PC-9 (cell line): Measurements from ENCODE around the gene ALKBH6. TPM values are rescaled to one million over a fixed set of nuclear protein-coding genes. Genes with fewer than 3 reads are reported as not detected.
"Not testable (repeated sequence)": the region's sequence is repeated elsewhere in the genome, so short reads cannot be mapped to it uniquely, and the experiment has no call there.

Experiments
- BruUV-seq: library from RNA; stranded (reverse); fragments of 400-500 nt; replicated peaks from 2 replicates; lab custom pipeline; 2021; lab: Mats Ljungman, UMichigan
- CTCF ChIA-PET: fragments of 300-600 bp; sonication (Branson Sonifier 250); formaldehyde crosslinking; loops from one replicate; lab custom pipeline; 2022; ENCODE audit warnings: antibody characterized with exemption; lab: Charles Lee
- POLR2A ChIA-PET: fragments of 300-600 bp; sonication (Branson Sonifier 250); formaldehyde crosslinking; loops from one replicate; lab custom pipeline; 2022; ENCODE audit warnings: antibody characterized with exemption; ENCODE audit not compliant: unreplicated experiment; lab: Charles Lee
- DNase-seq, 2 experiments: peaks; one replicate each; pipeline versions ENCODE4 v3.0.0 to v3.0.0-alpha.2; 2015 to 2022; ENCODE audit warnings: mixed read lengths in 1 of 2
- H2AFZ ChIP-seq: fragments of 200-600 bp; sonication (generic); 2 replicates; pipeline ENCODE4 v1.8.1; 2017; ENCODE audit warnings: antibody characterized with exemption
- H3F3A ChIP-seq: fragments of 200-600 bp; sonication (generic); 2 replicates; pipeline ENCODE4 v1.8.1; 2017; ENCODE audit warnings: antibody characterized with exemption, mild to moderate bottlenecking, low read depth; ENCODE audit not compliant: insufficient read depth
- H3K27ac ChIP-seq: fragments of 200-600 bp; sonication (generic); 2 replicates; pipeline ENCODE4 v1.6.1; 2016; ENCODE audit warnings: mixed run types
- H3K27me3 ChIP-seq: fragments of 200-600 bp; sonication (generic); 2 replicates; pipeline ENCODE4 v1.6.1; 2016; ENCODE audit warnings: low read depth, mixed run types; ENCODE audit not compliant: insufficient read depth
- H3K36me3 ChIP-seq: fragments of 200-600 bp; sonication (generic); 2 replicates; pipeline ENCODE4 v1.6.1; 2016; ENCODE audit warnings: low read depth, mixed run types
- H3K4me1 ChIP-seq: fragments of 200-600 bp; sonication (generic); replicated peaks from 2 replicates; pipeline ENCODE4 v1.6.1; 2016; ENCODE audit warnings: mixed run types; ENCODE audit not compliant: insufficient read depth
- H3K4me2 ChIP-seq: fragments of 200-600 bp; sonication (generic); 2 replicates; pipeline ENCODE4 v1.6.1; 2017; ENCODE audit warnings: mixed run types
- H3K4me3 ChIP-seq: fragments of 200-600 bp; sonication (generic); 2 replicates; pipeline ENCODE4 v1.6.1; 2016; ENCODE audit warnings: mixed run types
- H3K79me2 ChIP-seq: fragments of 200-600 bp; sonication (generic); 2 replicates; pipeline ENCODE4 v1.6.1; 2017; ENCODE audit warnings: low read depth, mixed run types
- H3K9me2 ChIP-seq: fragments of 200-600 bp; sonication (generic); 2 replicates; pipeline ENCODE4 v1.8.1; 2017; ENCODE audit warnings: mild to moderate bottlenecking; ENCODE audit not compliant: insufficient read depth
- H3K9me3 ChIP-seq: fragments of 200-600 bp; sonication (generic); 2 replicates; pipeline ENCODE4 v1.8.1; 2016; ENCODE audit warnings: low read depth; ENCODE audit not compliant: insufficient read depth
- H4K20me1 ChIP-seq: fragments of 200-600 bp; sonication (generic); 2 replicates; pipeline ENCODE4 v1.8.1; 2017; ENCODE audit not compliant: insufficient read depth
- EZH2 ChIP-seq: fragments of 200-600 bp; sonication (generic); IDR thresholded peaks from 2 replicates; pipeline ENCODE4 v1.8.0; 2017; ENCODE audit warnings: antibody characterized with exemption, low read depth
- intact Hi-C: fragments of 100-400 bp; cut with micrococcal nuclease; formaldehyde crosslinking; loops from one replicate; pipeline ENCODE4 v1.10.0; 2022; ENCODE audit not compliant: unreplicated experiment
- total RNA-seq: library from RNA; stranded (reverse); gene quantifications from 2 replicates; pipeline ENCODE4 v1.2.3, GENCODE V29; 2021
- TF ChIP-seq, protein P1 (sequence below): fragments of 200-600 bp; sonication (generic); conservative IDR thresholded peaks from 2 replicates; pipeline ENCODE4 v1.6.1; 2017; ENCODE audit warnings: mixed run types, antibody characterized with exemption, mild to moderate bottlenecking, moderate library complexity

The ALKBH6 gene
- total RNA-seq, 1 experiment from 2014 or later, result 55.1 TPM

DNA sequence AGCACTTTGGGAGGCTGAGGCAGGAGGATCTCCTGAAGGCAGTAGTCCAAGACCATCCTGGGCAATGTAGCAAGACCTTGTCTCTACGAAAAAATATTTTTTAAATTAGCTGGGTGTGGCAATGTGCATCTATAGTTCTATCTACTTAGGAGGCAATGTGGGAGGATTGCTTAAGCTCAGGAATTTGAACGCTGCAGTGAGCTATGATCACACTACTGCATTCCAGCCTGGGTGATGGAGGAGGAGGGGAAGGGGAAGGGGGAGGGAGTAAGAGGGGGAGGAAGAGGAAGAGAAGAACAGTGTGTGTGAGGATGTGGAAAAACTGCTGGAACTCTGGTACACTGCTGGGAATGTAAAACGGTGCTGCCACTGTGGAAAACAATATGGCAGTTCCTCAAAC lies 27.8 kb upstream of the ALKBH6 start:
- BruUV-seq, result no TSS peak
- peaks cover 8% of the 10 kb centered on the region for H3K4me1 ChIP-seq
- H4K20me1 ChIP-seq, result no peaks in the 10 kb centered on the region
- no peaks in the 10 kb centered on the region for H3K36me3 ChIP-seq
- no peaks in the 10 kb centered on the region for H3K27me3 ChIP-seq
- H3K9me3 ChIP-seq, result no peaks in the 10 kb centered on the region
- H3F3A ChIP-seq, result peaks cover 9% of the 10 kb centered on the region; the same call in 1 of the 2 replicates
- H2AFZ ChIP-seq, result no peak overlapping the region
- intact Hi-C loops, result no loop called here
- H3K27ac ChIP-seq, result no peak overlapping the region
- H3K79me2 ChIP-seq, result no peaks in the 10 kb centered on the region
- no peak overlapping the region for H3K4me3 ChIP-seq
- peak; percentile 36 to 61 for DNase-seq
- no peaks in the 10 kb centered on the region for H3K9me2 ChIP-seq
- CTCF ChIA-PET, result interaction anchor here (0.6 to 1.0 kb wide), 3 partner anchors 11 to 46 kb away, joined by 3 to 5 read pairs (median 3); partner anchors contain the start of gene SYNE4
- no peak overlapping the region for H3K4me2 ChIP-seq
- POLR2A ChIA-PET, result interaction anchor here (0.6 to 0.7 kb wide), 3 partner anchors 12 to 645 kb away, joined by 4 to 38 read pairs (median 36); no protein-coding TSS in a partner anchor
- TF ChIP-seq, protein P1, sequence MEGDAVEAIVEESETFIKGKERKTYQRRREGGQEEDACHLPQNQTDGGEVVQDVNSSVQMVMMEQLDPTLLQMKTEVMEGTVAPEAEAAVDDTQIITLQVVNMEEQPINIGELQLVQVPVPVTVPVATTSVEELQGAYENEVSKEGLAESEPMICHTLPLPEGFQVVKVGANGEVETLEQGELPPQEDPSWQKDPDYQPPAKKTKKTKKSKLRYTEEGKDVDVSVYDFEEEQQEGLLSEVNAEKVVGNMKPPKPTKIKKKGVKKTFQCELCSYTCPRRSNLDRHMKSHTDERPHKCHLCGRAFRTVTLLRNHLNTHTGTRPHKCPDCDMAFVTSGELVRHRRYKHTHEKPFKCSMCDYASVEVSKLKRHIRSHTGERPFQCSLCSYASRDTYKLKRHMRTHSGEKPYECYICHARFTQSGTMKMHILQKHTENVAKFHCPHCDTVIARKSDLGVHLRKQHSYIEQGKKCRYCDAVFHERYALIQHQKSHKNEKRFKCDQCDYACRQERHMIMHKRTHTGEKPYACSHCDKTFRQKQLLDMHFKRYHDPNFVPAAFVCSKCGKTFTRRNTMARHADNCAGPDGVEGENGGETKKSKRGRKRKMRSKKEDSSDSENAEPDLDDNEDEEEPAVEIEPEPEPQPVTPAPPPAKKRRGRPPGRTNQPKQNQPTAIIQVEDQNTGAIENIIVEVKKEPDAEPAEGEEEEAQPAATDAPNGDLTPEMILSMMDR, result no peak
- no peak for TF ChIP-seq EZH2

DNA sequence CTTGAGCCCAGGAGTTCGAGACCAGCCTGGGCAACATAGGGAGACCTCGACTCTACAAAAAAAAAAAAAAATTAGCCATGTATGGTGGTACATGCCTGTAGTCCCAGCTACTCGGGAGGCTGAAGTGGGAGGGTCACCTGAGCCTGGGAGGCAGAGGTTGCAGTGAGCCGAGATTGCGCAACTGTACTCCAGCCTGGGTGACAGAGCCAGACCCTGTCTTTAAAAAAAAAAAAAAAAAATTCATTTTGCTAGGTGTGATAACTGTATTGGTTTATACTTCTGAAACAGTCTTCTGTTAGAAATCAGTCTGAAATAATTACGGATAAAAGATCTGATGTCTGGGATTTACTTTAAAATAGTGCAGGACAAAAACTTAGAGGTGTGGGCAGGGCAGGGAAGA lies 27.1 kb upstream of the ALKBH6 start:
- H3K4me3 ChIP-seq, H3K9me3 ChIP-seq, H3K4me1 ChIP-seq, H3K27ac ChIP-seq, H3F3A ChIP-seq, POLR2A ChIA-PET, H2AFZ ChIP-seq, BruUV-seq, H3K27me3 ChIP-seq, CTCF ChIA-PET, H3K36me3 ChIP-seq, intact Hi-C loops, H3K79me2 ChIP-seq, H4K20me1 ChIP-seq, H3K4me2 ChIP-seq, H3K9me2 ChIP-seq, DNase-seq: not testable (repeated sequence)

DNA sequence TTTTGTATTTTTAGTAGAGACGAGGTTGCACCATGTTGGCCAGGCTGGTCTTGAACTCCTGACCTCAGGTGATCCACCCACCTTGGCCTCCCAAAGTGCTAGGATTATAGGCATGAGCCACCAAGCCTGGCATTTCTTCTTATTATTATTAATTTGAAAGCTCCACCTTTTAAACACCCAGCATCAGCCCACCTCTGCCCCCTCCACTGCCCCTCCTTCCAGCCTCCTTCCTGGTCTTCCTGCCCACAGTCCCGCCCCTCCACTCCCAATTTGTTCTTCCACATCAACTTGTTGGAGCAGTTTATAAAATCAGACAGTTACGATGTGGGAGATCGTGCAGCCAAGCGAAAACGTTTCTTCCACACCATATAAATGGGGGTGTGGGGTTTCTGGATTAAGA lies 26.5 kb upstream of the ALKBH6 start:
- Histone ChIP-seq H3K4me2 (no peak overlapping the region), H3K9me3 (no peaks in the 10 kb centered on the region), H4K20me1 (no peaks in the 10 kb centered on the region), H3K79me2 (no peaks in the 10 kb centered on the region), H3F3A (peaks cover 9% of the 10 kb centered on the region; the same call in 1 of the 2 replicates), H2AFZ (no peak overlapping the region), H3K36me3 (no peaks in the 10 kb centered on the region), H3K27ac (no peak overlapping the region), H3K9me2 (no peaks in the 10 kb centered on the region), H3K27me3 (no peaks in the 10 kb centered on the region), H3K4me1 (peaks cover 8% of the 10 kb centered on the region), H3K4me3 (no peak overlapping the region)
- ChIA-PET CTCF (no interaction called here), POLR2A (no interaction called here)
- no peak for DNase-seq
- BruUV-seq, result no TSS peak
- no peak for TF ChIP-seq EZH2
- TF ChIP-seq, protein P1, result no peak
- intact Hi-C loops, result no loop called here
